Smooth muscle cell (in vitro differentiated cells): ENCODE measurements around the gene DESI2. TPM values are rescaled to one million over a fixed set of nuclear protein-coding genes. Genes with fewer than 3 reads are reported as not detected.

ENCODE experiments used
- DNase-seq: peaks from one replicate; lab custom pipeline; 2025; ENCODE audit not compliant: unreplicated experiment; lab: John Stamatoyannopoulos, UW
- H2AFZ ChIP-seq: fragments of 200-600 bp; sonication (generic); 2 replicates; pipeline ENCODE4 v1.6.0; 2016; ENCODE audit warnings: antibody characterized with exemption, low read depth, mild to moderate bottlenecking
- H3F3A ChIP-seq: fragments of 200-600 bp; sonication (generic); 2 replicates; pipeline ENCODE4 v1.6.0; 2017; ENCODE audit warnings: antibody characterized with exemption, low read depth
- H3K27ac ChIP-seq: fragments of 200-600 bp; sonication (generic); 2 replicates; pipeline ENCODE4 v1.5.1; 2016; ENCODE audit warnings: low read depth, mild to moderate bottlenecking
- H3K27me3 ChIP-seq: fragments of 200-600 bp; sonication (generic); 2 replicates; pipeline ENCODE4 v1.6.1; 2016; ENCODE audit warnings: low read depth, mild to moderate bottlenecking
- H3K36me3 ChIP-seq: fragments of 200-600 bp; sonication (generic); 2 replicates; pipeline ENCODE4 v1.5.1; 2016; ENCODE audit warnings: low read depth
- H3K4me1 ChIP-seq: fragments of 200-600 bp; sonication (generic); 2 replicates; pipeline ENCODE4 v1.5.1; 2016; ENCODE audit warnings: low read depth
- H3K4me2 ChIP-seq: fragments of 200-600 bp; sonication (generic); 2 replicates; pipeline ENCODE4 v1.6.0; 2016; ENCODE audit warnings: mild to moderate bottlenecking
- H3K4me3 ChIP-seq: fragments of 200-600 bp; sonication (generic); 2 replicates; pipeline ENCODE4 v1.5.1; 2016; ENCODE audit warnings: mild to moderate bottlenecking
- H3K79me2 ChIP-seq: fragments of 200-600 bp; sonication (generic); 2 replicates; pipeline ENCODE4 v1.6.0; 2016; ENCODE audit warnings: low read depth, mild to moderate bottlenecking
- H3K9ac ChIP-seq: fragments of 200-600 bp; sonication (generic); 2 replicates; pipeline ENCODE4 v1.6.0; 2016; ENCODE audit warnings: low read depth
- H3K9me3 ChIP-seq: fragments of 200-600 bp; sonication (generic); replicated peaks from 2 replicates; pipeline ENCODE4 v1.5.1; 2016; ENCODE audit warnings: low read depth
- H4K20me1 ChIP-seq: fragments of 200-600 bp; sonication (generic); 2 replicates; pipeline ENCODE4 v1.6.0; 2016; ENCODE audit warnings: low read depth
- WGBS: methylation state at CpG from one replicate; pipeline ENCODE4 v1.1.7; 2016; ENCODE audit warnings: low lambda C conversion rate; 5-methylcytosine and 5-hydroxymethylcytosine counted together
- polyA plus RNA-seq: library from polyadenylated mRNA; unstranded; fragments of >200 nt; fragmentation: Nextera tagmentation; extraction: Ambion mirVana; gene quantifications from 2 replicates; pipeline ENCODE4 v1.2.1, GENCODE V29; 2016
- total RNA-seq: library from RNA; depleted of rRNA; stranded (reverse); fragments of >200 nt; gene quantifications from 2 replicates; pipeline ENCODE4 v1.2.3, GENCODE V29; 2014
- TF ChIP-seq, protein P1 (sequence below): fragments of 200-600 bp; sonication (generic); IDR thresholded peaks from 2 replicates; pipeline ENCODE4 v1.5.1; 2017; ENCODE audit warnings: borderline replicate concordance, mild to moderate bottlenecking, antibody characterized with exemption; ENCODE audit not compliant: insufficient read depth, poor library complexity, severe bottlenecking

Gene DESI2
- total and polyA plus RNA-seq, 2 experiments from 2014 or later = 31.5 to 56.3 TPM

DNA sequence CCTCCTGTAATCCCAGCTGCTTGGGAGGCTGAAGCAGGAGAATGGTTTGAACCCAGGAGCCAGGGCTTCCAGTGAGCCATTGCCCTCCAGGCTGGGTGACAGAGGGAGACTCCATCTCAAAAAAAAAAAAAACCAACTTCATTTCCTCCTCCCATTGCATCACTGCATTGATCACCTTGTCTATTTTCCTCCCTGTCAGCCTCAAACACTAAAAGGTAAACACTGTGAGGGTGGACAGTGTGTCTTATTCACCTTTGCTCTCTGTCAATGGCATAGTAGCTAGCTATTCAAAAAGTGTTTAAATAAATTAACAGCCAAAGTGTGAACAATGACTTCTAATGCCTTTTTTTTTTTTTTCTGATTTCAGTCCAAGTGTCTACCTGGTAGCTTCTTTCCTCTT is 13.4 kb upstream of the DESI2 start:
- H3K79me2 ChIP-seq = no peaks in the 10 kb centered on the region
- H2AFZ ChIP-seq = no peak overlapping the region
- H4K20me1 ChIP-seq = no peaks in the 10 kb centered on the region
- TF ChIP-seq, protein P1, sequence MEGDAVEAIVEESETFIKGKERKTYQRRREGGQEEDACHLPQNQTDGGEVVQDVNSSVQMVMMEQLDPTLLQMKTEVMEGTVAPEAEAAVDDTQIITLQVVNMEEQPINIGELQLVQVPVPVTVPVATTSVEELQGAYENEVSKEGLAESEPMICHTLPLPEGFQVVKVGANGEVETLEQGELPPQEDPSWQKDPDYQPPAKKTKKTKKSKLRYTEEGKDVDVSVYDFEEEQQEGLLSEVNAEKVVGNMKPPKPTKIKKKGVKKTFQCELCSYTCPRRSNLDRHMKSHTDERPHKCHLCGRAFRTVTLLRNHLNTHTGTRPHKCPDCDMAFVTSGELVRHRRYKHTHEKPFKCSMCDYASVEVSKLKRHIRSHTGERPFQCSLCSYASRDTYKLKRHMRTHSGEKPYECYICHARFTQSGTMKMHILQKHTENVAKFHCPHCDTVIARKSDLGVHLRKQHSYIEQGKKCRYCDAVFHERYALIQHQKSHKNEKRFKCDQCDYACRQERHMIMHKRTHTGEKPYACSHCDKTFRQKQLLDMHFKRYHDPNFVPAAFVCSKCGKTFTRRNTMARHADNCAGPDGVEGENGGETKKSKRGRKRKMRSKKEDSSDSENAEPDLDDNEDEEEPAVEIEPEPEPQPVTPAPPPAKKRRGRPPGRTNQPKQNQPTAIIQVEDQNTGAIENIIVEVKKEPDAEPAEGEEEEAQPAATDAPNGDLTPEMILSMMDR = no peak
- no peaks in the 10 kb centered on the region for H3K36me3 ChIP-seq
- H3K4me2 ChIP-seq = no peak overlapping the region
- H3K4me3 ChIP-seq = no peak overlapping the region
- peaks cover 8% of the 10 kb centered on the region for H3K27me3 ChIP-seq
- H3K9me3 ChIP-seq = no peaks in the 10 kb centered on the region
- H3K9ac ChIP-seq = no peak overlapping the region
- H3K27ac ChIP-seq = no peak overlapping the region
- no peaks in the 10 kb centered on the region for H3K4me1 ChIP-seq
- no peaks in the 10 kb centered on the region for H3F3A ChIP-seq
- DNase-seq = no peak

DNA sequence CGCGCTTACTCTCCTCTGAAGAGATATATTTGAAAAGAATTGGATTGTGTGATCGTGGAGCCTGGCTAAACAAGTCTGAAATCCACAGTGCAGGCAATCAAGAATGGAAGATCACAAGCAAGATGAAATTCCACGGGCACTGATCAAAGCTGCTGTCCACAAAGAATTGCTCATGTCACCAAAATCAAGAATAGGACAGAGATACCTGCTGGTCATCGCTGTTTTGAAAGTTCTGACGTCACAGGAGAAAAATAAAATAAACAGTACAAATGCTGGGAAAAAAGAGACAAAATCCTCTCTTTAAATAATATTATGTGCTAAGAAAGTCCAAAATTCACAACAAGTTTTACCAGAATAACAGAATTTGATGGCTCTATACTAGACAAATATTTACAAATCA is 12.0 kb upstream of the DESI2 start:
- DNase-seq = no peak
- no peak overlapping the region for H3K4me3 ChIP-seq
- H3K27me3 ChIP-seq = peaks cover 8% of the 10 kb centered on the region
- no peaks in the 10 kb centered on the region for H3K36me3 ChIP-seq
- no peaks in the 10 kb centered on the region for H3K79me2 ChIP-seq
- H3K27ac ChIP-seq = no peak overlapping the region
- no peaks in the 10 kb centered on the region for H3K4me1 ChIP-seq
- H3K9me3 ChIP-seq = no peaks in the 10 kb centered on the region
- H3K4me2 ChIP-seq = no peak overlapping the region
- no peaks in the 10 kb centered on the region for H4K20me1 ChIP-seq
- no peak overlapping the region for H3K9ac ChIP-seq
- 96% methylated on average over 6 of the region's 6 CpGs for WGBS
- no peak overlapping the region for H2AFZ ChIP-seq
- TF ChIP-seq, protein P1 = no peak
- no peaks in the 10 kb centered on the region for H3F3A ChIP-seq

DNA sequence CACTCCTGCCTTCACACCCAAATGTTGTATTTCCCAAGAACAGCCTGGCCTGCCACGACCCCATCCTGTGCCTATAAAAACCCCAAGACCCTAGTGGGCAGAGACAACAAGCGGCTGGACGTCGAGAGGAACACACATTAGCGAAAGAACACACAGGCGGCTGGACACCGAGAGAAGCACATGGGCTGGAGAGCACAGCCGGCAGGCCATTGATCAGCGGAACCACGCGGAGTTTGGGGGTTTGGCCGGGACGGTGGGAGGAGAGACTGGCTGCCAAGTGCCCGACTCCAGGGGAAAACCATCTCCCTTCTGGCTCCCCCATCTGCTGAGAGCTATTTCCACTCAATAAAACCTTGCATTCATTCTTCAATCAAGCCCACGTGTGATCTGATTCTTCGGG is 10.4 kb upstream of the DESI2 start:
- peaks cover 8% of the 10 kb centered on the region for H3K27me3 ChIP-seq
- no peak for DNase-seq
- no peak overlapping the region for H2AFZ ChIP-seq
- 85% methylated on average over 16 of the region's 16 CpGs for WGBS
- TF ChIP-seq, protein P1 = no peak
- no peak overlapping the region for H3K4me2 ChIP-seq
- H3F3A ChIP-seq = no peaks in the 10 kb centered on the region
- no peaks in the 10 kb centered on the region for H3K79me2 ChIP-seq
- no peaks in the 10 kb centered on the region for H3K36me3 ChIP-seq
- no peaks in the 10 kb centered on the region for H3K9me3 ChIP-seq
- no peak overlapping the region for H3K27ac ChIP-seq
- H3K4me3 ChIP-seq = no peak overlapping the region
- no peak overlapping the region for H3K9ac ChIP-seq
- H3K4me1 ChIP-seq = no peaks in the 10 kb centered on the region
- H4K20me1 ChIP-seq = no peaks in the 10 kb centered on the region

DNA sequence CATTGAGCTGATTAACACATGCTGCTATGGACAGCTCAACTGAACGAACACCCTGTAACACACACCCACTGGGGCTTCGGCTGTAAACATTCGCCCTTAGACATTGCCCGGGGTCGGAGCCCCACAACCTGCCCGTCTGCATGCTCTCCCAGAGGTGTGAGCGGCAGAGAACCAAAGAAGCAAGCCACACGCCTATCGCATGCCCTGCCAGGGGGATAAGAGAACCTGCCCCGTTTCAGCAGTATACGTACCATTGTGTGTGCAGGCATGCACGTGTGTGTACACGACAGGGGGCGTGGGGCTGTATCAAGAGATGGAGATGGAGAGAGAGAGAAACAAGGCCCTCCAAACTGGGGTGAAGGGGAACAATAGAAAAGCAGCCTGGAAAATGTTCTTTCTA is 9.9 kb upstream of the DESI2 start:
- Histone ChIP-seq H3K79me2 (no peaks in the 10 kb centered on the region), H3K9ac (no peak overlapping the region), H3K36me3 (no peaks in the 10 kb centered on the region), H3F3A (no peaks in the 10 kb centered on the region), H2AFZ (no peak overlapping the region), H3K4me3 (no peak overlapping the region), H3K4me1 (no peaks in the 10 kb centered on the region), H3K27me3 (peaks cover 5% of the 10 kb centered on the region), H3K27ac (no peak overlapping the region), H3K9me3 (no peaks in the 10 kb centered on the region), H3K4me2 (no peak overlapping the region), H4K20me1 (no peaks in the 10 kb centered on the region)
- WGBS = 91% methylated on average over 14 of the region's 14 CpGs
- DNase-seq = no peak
- TF ChIP-seq, protein P1 = no peak
